GM18873 (cell line): ENCODE results near the gene GBF1.

ENCODE experiments used
- ATAC-seq: cut with Tn5 transposase; IDR thresholded peaks from one replicate; pipeline ENCODE4 v1.9.1; 2021; ENCODE audit warnings: mild to moderate bottlenecking, moderate library complexity, moderate number of reproducible peaks; ENCODE audit not compliant: unreplicated experiment, low FRiP score

GBF1 gene

GRCh38 chr10:102402512-102402896 is 157.2 kb downstream of the GBF1 start:
- no peak for ATAC-seq

- no peak for ATAC-seq
Observed at GRCh38 chr10:102403115-102403514, 157.8 kb downstream of the GBF1 start.

DNA sequence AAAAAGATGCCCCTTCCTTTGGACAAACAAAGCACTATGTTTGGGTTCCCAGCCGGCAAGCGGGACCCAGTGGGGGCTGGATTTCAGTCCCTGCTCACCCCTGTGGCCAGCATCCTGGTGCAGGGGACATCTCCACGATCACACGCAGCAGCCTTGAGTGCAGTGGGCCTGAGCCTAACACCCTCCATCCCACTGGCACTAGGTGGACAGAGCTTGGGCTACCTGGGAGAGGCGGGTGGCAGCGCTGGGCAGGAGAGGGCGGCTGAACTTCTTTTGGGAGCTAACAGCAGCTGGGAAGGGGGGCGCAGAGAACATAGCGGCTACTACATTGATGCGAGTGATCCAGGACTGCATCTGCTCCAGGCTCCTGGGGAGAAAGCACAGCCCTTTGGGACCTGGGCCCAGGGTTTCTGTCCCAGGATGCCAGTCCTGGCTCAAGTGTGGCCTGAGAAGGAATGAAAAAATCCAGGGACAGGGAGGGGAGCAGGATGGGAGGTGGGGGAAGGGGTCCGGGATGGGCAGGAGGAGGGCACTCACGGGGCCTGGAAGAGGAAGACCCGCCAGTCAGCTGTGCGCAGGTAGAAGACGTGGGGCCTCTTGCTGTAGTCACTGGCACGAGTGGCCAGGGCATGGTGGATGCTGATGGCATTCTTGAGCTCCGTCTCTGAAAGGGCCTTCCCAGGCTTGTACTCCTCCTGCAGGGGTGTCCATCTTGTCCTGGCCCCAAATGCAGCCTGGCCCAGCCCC is 159.2 kb downstream of the GBF1 start:
- no peak for ATAC-seq

GRCh38 chr10:102405108-102405571 is 159.8 kb downstream of the GBF1 start:
- no peak for ATAC-seq

DNA sequence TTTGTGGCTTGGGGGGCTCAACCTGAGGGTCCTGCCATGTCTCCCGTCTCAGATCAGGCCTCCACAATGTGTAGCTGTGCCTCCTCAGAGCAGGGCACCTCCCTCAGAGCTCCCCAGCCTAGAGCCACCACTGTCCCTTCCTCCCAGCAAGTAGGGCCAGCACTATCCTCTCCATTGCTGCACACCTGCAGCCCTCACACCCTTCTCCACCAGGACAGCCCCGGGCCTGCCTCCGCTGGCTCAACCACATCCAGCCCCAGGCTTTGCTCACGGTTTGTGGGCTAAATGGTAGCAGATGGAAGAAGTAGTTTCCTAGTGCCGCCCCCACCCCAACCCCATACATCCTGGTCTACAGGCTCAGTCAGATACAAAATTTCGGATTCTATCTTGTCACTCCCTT is 160.3 kb downstream of the GBF1 start:
- no peak for ATAC-seq

DNA sequence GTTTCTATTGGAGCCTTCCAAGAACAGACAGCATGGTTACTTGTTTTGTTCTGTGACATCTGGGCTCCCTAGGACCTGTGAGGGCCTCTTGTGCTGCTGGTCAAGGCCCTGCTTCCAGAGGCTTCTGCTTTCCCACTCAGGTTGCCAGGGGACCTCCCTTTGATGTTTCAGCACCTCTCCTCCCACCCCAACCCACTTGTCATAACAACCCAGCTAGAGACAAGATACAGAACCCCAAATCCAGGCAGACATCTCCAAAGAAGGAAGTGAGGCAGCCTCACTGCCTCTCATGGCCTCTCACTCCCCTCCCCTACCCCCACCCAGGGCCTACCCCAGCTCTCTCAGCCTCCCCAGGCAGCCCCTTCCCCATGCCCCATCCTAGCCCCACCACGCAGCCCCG is 161.5 kb downstream of the GBF1 start:
- ATAC-seq, result no peak

GRCh38 chr10:102407425-102408130 is 162.2 kb downstream of the GBF1 start:
- ATAC-seq, result no peak

- ATAC-seq, result no peak
Observed at GRCh38 chr10:102408131-102408727, 162.9 kb downstream of the GBF1 start.

DNA sequence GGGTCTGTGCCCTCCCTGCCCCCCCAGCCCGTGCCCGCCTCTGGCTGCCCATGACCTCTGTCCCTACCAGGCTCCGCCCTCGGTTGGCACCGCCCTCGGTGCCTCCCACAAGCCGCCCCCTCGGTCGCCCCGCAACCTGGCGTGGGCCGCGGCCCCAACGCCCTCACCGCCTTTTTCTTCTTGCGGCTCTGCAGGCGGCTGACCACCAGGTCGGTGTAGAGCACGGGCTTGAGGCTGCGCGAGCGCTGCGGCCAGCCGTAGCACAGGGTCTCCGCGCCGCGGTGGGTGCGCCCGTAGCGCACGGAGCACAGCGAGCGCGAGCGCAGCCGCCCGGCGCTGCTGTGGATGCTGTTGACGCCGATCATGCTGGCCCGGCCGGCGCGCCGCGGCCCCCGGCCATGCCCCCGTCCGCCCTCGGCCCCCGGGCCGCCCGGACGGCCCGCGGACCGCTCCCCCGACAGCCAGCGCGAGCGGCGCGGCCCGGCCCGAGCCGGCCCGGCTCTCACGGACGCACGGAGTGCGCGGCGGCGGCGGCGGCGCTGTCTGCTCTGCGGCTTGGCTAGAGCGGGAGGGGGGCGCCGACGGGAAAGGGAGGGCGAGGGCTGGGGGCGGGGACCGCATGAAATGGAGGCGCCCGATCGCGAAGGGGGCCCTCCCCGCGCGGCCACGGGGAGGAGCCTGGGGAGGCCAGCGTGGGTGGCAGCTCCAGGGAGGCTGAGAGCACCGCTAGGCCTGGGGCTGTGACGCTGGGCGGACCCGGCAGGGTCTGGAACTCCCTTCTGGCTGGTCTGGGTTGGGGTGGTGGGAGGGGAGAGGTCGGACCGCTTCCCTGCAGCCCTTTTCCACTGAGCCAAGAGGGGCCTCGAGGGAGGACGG is 163.6 kb downstream of the GBF1 start:
- no peak for ATAC-seq

DNA sequence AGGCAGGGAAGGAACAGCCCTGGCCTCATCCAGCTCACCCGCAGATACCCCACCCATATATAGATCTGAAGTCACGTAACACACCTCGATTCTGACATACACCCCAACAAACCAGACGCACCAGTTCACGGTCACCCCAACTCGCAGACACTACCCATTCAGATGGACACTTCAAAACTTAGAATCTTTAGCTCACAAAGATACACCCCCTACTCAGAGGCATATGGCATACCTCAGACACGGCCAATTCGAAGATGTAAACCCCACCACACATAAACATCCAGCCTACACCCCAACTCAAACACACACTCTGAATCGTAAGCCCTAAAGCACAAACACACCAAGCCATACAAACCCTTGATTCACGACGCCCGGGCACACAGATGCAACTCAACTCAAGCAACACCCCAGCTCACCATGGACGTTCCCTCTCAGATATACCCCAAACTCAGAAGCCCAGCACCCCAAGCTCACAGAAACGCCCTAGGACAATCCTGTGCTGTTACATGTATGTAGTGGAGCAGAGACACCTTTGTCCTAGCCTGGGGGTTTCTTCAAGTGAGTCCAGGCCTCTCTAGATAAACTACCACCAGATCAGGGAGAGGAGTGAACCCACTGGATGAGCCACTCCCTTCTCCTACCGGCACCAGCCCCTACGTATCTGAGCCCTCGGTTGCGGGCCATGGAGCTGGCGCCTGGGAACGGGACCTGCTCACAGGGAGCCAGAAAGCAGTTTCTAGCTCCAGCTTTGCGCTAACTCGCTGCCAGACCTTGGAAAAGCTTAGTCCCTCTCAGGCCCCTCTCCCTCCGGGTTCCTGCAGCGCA is 164.5 kb downstream of the GBF1 start:
- ATAC-seq, result no peak

- ATAC-seq, result no peak
Observed at GRCh38 chr10:102410429-102411073, 165.2 kb downstream of the GBF1 start.

- no peak for ATAC-seq
Observed at GRCh38 chr10:102411341-102412255, 166.3 kb downstream of the GBF1 start.

DNA sequence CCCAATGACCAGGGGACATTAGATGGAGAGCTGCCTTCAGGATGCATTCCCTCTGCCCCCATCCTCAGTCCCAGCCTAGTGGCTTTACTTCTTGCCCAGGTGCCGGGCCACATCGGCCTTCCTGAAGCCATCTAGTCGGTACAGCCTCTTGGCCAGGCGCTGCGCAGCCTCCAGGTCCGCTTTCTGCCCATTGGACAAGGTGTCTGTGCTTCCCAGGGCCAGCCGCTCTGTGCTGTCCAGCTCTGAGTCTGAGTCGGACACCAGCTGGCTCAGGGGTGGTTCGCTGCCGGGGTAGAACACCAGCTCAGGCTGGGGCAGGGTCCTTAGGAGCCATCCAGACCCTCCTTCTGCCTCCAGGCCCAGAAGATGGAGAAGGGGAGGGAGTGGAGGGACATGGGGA is 167.0 kb downstream of the GBF1 start:
- ATAC-seq, result no peak

DNA sequence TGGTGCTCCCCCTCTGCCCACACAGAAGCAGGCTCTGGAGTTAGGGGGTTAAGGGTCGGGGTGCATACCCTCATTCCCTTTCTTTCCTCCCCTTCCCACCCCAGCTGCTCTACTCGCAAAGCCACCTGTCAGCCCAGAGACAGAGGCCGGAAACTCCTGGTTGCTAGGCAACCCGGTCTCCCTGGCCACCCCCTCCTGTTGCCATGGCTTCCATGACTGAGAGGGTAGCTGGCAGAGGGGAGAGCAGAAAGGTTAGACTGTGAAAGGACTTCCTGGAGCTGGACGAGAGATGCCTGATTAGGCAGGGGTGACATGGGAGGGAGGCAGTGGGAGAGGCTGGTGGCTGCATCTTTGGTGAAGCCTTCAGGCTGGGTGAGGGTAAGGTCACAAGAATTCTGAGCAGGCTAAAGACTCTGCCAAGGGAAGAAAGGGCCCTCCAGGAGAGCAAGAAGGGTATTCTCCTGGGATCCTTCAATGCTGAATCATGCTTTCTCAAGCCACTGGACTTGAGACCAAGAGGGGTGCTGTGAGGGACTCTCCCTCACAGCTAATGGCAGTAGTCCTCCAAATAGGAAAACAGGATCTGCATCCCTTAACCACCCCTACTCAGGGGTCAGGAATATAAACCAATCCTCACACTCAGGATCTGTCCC is 167.8 kb downstream of the GBF1 start:
- ATAC-seq, result no peak

- ATAC-seq, result no peak
Observed at GRCh38 chr10:102413806-102414561, 168.7 kb downstream of the GBF1 start.

DNA sequence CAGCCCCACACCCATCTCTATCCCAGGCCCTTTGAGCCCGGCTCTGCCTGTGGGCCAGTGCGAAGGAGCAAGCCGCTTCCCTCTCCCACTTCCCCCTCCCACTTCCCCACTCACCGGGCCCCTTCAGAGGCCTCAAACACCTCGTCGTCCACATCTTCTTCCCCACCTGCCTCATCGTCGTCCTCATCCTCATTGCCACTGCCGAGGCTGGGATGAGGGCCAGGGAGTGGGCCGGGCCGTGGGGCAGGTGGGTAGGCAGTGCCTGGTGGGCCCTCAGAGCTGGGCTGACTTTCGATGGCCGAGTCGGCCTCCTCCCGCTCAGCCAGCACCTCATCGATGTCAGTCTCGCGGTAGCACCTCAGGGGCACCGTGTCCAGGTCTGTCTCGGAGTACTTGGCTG is 169.4 kb downstream of the GBF1 start:
- ATAC-seq, result no peak

DNA sequence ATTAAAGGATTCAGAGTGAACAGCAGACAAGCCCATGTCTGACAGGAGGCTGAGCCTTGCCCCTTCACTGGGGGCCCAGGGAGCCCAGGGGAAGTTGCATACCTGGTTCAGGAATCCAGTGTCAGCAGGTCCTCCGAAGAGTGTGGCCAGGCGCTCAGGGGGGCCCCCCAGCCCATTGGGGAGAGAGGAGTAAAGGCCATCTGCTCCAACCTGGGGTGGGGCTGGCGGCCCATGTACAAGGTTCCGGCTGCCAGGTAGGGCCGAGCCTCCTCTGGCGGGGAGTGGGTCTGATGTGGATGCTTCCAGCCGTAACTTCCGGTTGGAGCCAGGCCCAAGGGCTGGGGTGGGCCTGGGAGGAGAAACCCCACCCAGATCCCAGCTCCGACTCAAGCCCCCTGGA is 171.0 kb downstream of the GBF1 start:
- no peak for ATAC-seq
